GM23248 (cell line): ENCODE data around the gene CFLAR.

Source experiments
- EZH2 ChIP-seq: fragments of 200-600 bp; sonication (generic); IDR thresholded peaks from 2 replicates; pipeline ENCODE4 v1.6.1; 2018; ENCODE audit warnings: antibody characterized with exemption, mild to moderate bottlenecking; ENCODE audit not compliant: insufficient read depth, poor library complexity, severe bottlenecking
- EZH2phosphoT487 ChIP-seq: fragments of 200-600 bp; sonication (generic); IDR thresholded peaks from 2 replicates; pipeline ENCODE4 v1.6.1; 2018; ENCODE audit warnings: antibody characterized with exemption, moderate library complexity, mild to moderate bottlenecking, low read depth; ENCODE audit not compliant: insufficient read depth

DNA sequence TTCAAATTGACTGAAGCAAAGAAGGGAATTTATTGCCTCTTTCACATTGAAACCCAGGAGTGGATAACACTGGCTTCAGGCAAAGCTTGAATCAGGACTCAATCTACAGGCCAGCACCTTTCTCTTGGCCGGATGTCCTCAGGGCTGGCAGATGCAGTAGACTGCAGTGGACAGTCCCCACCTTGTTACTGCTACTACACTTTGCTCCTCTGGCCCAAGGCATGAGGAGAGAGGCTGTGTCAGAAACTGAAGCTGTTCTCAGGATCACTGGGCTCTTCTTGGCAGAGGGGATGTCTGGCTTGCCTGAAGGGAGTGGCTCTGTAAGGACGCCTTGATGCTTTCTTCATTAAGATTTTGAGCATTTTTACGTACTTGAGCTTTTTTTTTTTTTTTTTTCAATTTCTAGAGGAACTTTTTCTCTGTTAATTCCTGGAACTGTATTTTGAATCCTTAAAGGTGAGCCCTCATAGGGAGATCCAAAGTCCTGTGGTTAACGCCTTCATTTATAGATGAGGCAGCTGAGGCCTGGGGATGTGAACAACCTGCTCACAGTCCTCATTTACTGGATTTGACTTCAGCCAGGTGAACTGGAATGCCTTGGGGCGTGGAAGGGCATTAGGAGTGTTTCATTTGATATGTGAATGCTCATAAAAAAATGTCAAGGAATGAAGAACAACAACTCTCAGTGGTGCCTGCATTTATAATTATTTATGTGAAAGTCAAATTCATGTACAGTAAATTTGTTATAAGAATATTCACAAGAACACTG, 103.5 kb downstream of the CFLAR start:
- TF ChIP-seq EZH2phosphoT487: no peak
- no peak for TF ChIP-seq EZH2
